Mammary epithelial cell (primary cell): ENCODE data around the gene PLAU.

Experiments used
- EZH2 ChIP-seq: IDR thresholded peaks from 2 replicates; pipeline ENCODE4 v1.6.1; 2012; ENCODE audit warnings: low read length, inconsistent platforms, borderline replicate concordance
- TF ChIP-seq, protein P1 (sequence below), 2 donors: IDR thresholded peaks in 1 of 2; conservative IDR thresholded peaks in 1 of 2; 2 replicates each; pipeline ENCODE4 v1.5.1; 2011 to 2012; ENCODE audit warnings: inconsistent platforms in 2 of 2, low read length in 2 of 2, mild to moderate bottlenecking in 2 of 2, control low read depth in 1 of 2, low read depth in 1 of 2; ENCODE audit not compliant: insufficient read depth in 1 of 2; ENCODE audit errors: extremely low read depth in 1 of 2

- no peak for TF ChIP-seq EZH2
- TF ChIP-seq, protein P1, sequence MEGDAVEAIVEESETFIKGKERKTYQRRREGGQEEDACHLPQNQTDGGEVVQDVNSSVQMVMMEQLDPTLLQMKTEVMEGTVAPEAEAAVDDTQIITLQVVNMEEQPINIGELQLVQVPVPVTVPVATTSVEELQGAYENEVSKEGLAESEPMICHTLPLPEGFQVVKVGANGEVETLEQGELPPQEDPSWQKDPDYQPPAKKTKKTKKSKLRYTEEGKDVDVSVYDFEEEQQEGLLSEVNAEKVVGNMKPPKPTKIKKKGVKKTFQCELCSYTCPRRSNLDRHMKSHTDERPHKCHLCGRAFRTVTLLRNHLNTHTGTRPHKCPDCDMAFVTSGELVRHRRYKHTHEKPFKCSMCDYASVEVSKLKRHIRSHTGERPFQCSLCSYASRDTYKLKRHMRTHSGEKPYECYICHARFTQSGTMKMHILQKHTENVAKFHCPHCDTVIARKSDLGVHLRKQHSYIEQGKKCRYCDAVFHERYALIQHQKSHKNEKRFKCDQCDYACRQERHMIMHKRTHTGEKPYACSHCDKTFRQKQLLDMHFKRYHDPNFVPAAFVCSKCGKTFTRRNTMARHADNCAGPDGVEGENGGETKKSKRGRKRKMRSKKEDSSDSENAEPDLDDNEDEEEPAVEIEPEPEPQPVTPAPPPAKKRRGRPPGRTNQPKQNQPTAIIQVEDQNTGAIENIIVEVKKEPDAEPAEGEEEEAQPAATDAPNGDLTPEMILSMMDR (conservative IDR thresholded peaks at IDR 0.05 in 1 of 2, IDR thresholded peaks at IDR 0.05 in 1 of 2; ENCODE audit: extremely low read depth in 1 of 2, insufficient read depth in 1 of 2, low read depth in 1 of 2, low read length in 2 of 2) = no peak
These were observed 6.0 kb downstream of the PLAU start for GRCh38 chr10:73916761-73917470.
